ENCODE data around the gene KLHL10.

The KLHL10 gene
- total RNA-seq, result 0 reads per million in 2 donors

- DNase-seq, result no peak
Measured at GRCh38 chr17:41837761-41838538, at the start of gene KLHL10. Gene KLHL10 (plus strand): TSS chr17:41837825. CDS start chr17:41837933, 108 bp downstream.

- DNase-seq, result no peak
Measured at GRCh38 chr17:41792845-41793783, 44.5 kb upstream of the KLHL10 start.

- DNase-seq, result no peak
Measured at GRCh38 chr17:41793784-41794539, 43.7 kb upstream of the KLHL10 start.

- no peak for DNase-seq
Measured at GRCh38 chr17:41794540-41794975, 43.1 kb upstream of the KLHL10 start.

DNA sequence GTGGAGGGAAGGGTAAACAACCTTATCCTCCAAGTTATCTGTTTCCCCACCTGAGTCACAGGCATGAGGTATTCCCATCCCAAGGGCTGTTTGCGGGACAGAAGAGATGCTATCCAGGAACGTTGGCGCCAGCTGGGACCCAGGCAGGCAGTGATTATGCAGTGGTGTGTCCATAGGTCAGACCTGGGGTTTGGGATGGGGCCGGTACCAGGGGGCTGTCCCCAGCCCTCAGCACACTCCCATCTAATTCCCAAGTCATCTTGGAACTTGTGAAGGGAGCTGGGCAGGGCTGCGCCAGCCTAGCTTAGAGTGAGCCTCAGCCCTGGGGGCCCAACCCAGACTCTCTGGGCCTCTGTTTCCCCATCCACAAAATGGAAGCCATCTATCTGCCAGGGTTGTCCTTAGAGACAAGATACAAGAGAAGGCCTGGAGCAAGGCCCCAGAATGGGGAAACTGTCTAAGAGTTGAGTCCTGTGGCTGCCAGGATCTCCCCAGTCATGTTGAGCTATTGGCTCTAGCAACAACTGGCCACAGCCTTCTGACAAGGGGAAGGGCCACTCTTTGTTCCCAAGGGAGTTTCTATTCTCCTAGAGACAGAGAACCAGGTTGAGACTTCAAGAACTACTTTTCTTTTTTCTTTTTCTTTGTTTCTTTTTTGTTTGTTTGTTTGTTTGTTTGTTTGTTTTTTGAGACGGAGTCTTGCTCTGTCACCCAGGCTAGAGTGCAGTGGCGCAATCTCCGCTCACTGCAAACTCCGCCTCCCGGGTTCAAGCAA is 41.3 kb upstream of the KLHL10 start:
- no peak for DNase-seq

GRCh38 chr17:41797377-41797776 is 40.2 kb upstream of the KLHL10 start:
- no peak for DNase-seq

DNA sequence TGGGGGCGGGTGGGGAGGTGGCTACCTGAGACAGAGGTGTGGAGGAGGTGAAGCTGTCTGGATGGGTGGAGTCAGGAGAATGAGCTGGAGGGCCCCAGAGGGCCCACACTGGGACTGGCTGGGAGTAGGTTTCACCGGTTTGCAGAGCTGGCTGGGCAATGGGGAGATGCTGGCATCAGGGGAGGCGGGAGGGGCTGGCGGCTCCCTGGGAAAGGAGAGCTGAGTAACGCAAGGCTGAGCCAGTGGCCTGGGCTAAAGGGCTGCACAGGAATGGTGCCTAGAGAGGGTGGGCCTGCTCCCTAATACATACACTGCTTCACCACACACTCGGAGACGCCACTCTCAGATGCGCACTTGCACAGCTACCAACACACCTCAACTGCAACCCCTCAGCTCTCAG is 38.3 kb upstream of the KLHL10 start:
- no peak for DNase-seq

- DNase-seq, result no peak
Measured at GRCh38 chr17:41800601-41801373, 36.8 kb upstream of the KLHL10 start.

DNA sequence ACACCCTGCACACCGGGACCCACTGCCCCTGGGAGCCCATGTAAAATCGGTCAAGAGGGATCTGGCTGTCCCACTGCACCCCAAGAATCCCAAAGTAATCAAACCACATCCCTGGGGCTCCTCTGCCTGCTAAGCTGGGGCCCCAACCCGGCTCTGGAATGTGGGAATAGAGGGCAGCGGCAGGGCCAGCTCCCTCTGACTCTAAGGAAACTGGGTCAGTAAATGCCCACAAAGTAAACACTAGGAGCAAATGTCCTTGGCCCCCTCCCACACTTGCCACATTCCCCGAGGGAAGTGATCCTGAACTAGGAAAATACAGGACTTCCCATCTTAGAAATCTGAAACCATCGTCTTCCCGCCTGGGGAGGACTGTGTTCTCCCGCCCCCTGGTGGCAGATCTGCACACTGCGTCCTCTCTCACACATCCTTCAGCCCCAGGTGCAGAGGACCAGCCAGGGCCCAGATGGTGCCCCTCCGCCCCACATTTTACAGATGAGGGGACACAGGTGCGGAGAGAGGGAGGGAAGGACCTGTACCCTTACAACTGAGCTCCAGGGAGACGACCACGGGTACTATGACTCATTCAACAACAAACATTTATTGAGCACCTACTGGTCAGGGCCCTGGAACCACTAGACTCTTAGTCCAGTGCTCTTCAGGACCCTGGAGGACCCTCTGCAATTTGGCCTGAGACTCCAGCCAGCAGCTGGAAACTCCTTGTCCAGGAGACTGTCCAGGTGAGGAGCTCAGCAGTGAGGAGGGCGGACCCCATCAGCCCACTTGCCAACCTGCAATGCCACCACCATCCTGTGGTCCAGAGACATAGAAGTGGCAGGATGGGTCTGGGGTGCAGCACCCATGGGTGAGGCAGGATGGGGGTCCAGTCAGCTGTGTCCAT is 36.0 kb upstream of the KLHL10 start:
- peak; percentile 75 for DNase-seq

DNA sequence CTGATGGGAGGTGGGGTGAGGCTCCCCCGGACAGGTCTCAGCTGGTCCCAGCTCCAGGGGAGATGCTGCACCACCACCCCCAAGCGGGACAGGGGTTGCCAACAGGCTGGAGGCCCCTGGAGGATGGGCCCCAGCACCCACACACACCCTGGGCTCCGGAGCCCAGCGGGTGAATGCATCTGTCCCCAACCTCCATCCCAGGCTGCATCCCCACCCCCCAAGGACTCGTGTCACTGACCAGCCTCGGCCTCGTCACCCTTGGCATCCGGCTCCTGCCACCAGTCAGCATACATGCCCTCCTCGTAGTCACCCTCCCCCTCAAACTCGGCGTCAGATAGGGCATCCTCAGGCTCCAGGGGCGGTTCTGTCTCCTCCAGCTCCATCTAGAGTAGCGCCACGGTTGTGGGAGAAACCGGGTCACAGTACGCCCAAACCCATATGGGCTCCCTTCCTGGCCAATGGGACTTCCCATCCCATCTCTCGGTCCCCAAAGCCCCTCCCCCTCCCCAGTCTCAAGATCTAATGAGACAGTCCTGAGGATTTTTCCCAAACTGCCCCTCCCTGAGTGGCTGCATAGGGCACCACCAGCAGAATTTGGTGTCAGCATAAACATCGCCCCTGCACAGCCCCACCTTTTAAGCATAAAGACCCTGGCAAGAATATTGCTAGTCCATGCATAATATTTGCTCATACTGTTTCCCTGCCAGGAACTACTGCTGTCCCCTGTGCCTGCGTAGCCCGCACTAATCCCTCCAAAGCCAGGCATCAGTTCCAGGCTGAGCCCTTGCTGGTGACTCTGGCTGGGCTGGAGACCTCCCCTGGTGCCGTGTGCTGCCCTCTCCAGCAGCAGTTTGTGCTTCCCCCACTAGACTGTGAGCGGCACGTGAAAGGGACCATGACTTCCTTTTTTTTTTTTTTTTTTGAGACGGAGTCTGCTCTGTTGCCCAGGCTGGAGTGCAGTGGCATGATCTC is 34.3 kb upstream of the KLHL10 start:
- DNase-seq, result no peak

DNA sequence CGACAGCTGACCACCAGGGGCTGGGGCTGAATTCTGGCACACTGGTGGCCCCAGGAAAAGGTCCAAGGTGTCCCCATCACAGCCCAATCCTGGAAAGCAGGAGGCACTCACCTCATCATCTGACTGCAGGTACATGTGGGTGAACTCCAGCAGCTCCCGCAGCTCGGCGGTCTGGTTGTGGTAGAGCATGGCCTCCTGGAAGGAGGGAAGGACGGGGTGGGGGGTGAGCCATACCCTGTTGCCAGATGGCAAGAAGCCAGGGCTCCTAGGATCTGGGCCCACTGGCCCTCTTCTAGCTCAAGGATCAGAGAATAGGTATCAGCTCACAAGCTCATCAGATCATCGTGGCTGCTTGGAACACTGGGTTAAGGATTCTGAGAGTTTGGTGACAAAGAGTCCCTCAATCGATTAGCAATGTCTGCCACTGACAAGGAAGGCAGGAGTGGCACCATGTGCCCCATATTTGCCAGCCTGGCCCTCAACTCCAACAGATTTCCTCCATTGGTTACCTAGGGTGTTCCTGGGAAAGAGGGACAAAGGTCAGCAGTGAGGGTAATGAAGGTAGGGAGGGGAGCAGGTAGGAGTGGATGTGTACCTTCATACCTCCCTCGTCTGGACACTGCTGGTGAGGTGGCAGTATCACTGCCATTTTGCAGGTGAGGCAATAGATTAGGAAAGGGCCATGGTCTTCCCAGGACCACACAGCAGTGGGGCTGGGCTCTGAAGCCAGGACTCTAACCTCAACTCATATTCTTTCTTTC is 30.8 kb upstream of the KLHL10 start:
- DNase-seq, result no peak

DNA sequence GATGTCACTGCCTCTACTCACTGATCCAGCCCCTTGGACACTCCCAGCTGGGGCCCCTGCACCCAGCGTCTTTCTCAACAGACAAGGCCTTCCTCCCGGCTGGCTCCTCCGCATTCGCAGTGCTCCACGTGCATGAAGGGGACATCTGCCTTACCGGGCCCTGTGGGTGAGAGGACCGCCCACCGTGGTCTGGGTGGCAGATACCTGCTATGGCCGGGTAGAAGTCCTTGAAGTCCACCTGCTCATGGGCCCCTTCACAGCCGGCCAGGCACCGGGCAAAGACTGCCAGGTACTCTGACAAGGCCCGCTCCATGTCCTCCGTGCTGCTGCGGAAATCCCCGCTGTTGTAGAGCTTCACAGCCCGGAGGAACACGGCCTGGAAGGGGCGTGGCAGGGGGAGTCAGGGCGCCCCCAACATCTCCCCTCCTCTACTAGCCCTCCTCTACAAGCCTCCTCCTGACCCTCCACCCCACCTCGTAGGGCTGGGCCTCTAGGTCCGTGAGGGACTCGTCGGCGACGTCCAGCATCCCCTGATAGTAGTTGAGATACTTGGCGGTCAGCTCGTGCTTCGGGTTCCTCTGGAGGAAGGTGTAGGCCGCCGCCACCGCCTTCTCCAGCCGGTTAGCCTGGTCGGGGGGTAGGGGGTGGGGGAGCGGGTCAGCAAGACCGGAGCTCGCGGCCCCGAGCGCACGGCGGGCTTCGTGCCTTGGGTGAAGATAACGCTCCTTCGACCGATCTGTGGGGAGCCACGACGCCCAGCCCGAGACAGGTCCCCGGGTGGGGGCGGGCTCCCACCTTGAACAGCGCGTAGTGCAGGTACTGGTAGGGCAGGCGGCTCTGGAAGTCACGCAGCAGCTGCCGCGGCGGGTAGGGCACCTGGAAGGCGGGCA is 26.7 kb upstream of the KLHL10 start:
- no peak for DNase-seq

- peak; percentile 59 for DNase-seq
Measured at GRCh38 chr17:41811549-41812380, 25.9 kb upstream of the KLHL10 start, which contains the start of gene P3H4. Gene P3H4 (minus strand): TSS chr17:41811949. CDS start chr17:41811915, 34 bp downstream.

GRCh38 chr17:41812381-41813151 is 25.1 kb upstream of the KLHL10 start, which contains the start of gene FKBP10:
Gene FKBP10 (plus strand): TSS chr17:41813004. CDS start chr17:41813035, 31 bp downstream.
- peak; percentile 27 for DNase-seq

DNA sequence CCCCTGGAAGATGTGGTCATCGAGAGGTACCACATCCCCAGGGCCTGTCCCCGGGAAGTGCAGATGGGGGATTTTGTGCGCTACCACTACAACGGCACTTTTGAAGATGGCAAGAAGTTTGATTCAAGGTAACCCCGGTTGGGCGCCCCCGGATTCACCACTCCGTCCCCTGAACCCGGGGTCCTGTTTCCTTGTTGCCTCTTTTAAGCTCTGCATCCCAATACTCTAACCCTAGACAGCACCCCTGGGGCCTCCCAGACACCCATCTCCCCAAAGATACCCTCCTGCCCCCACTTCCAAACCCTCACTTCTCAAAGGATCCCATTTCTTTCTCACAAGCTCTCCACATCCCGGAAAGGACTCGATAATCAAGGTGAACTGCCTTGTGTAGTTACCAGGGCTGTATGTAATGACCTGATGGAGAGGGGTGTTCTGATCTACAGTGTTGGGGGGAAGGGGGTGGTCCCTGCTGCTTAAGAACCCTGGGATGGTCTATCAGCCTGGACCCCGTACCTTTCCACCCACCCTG is 24.4 kb upstream of the KLHL10 start:
- no peak for DNase-seq

Data from T-helper 9 cell (primary cell).